GM12891 (cell line): ENCODE data around the gene WDR83.

Experiments
- POLR2AphosphoS5 ChIP-seq: IDR thresholded peaks from 2 replicates; pipeline ENCODE4 v1.6.1; 2011; ENCODE audit warnings: low read depth, low read length, control low read depth
- SPI1 ChIP-seq: IDR thresholded peaks from 2 replicates; pipeline ENCODE4 v1.6.1; 2011; ENCODE audit warnings: low read depth, low read length, control low read depth
- TAF1 ChIP-seq: IDR thresholded peaks from 2 replicates; pipeline ENCODE4 v1.6.1; 2011; ENCODE audit warnings: low read depth, low read length, control low read depth

- TF ChIP-seq POLR2AphosphoS5, result no peak
- TF ChIP-seq SPI1, result no peak
- TF ChIP-seq TAF1, result no peak
Observed at GRCh38 chr19:12695997-12696365, 29.4 kb downstream of the WDR83 start.
